DMS 273 (cell line): ENCODE data around the gene NDUFB11.

Experiments used
- DNase-seq: peaks from one replicate; lab custom pipeline; 2025; ENCODE audit not compliant: unreplicated experiment; lab: John Stamatoyannopoulos, UW

NDUFB11 gene

GRCh38 chrX:47144626-47145394 is at the start of gene NDUFB11, which contains the start of gene RBM10:
Gene NDUFB11 (minus strand): TSS chrX:47144702. CDS start chrX:47144679, 23 bp downstream.
Gene RBM10 (plus strand): TSS chrX:47145221. CDS start chrX:47147482, 2,261 bp downstream.
- DNase-seq, result peak; percentile 97

- DNase-seq, result peak; percentile 100
Measured at GRCh38 chrX:47193475-47194193, 49.1 kb upstream of the NDUFB11 start, which contains the start of gene UBA1. Gene UBA1 (plus strand): TSS chrX:47193829. CDS start chrX:47198803, 4,974 bp downstream.

DNA sequence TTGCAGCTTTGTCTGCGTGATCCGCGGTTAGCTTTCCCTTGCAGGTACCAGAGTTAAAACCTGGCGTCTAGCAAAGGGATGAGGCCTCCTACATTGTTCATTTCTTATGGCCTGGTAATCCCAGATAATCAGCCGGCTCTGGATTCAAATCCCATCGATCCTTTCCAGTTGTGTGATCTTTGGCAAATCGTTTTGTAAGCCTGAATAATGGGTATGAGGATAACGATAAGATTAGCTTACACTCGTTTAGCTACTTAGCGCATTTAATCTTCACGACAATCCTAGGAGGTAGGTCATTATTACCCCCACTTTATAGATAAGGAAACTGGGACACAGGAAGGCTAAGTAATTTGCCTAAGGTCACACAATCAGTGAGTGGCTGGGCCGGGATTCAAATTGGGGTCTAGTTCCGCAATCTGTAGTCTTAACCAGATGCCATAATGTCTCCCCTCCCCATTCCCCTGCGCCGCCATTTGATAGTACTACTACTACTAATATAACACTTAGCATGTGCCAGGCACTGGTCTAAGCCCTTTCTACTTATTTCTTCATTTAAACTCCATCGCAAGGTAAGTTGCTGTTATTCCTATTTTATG is 47.4 kb upstream of the NDUFB11 start:
- DNase-seq, result peak; percentile 31

DNA sequence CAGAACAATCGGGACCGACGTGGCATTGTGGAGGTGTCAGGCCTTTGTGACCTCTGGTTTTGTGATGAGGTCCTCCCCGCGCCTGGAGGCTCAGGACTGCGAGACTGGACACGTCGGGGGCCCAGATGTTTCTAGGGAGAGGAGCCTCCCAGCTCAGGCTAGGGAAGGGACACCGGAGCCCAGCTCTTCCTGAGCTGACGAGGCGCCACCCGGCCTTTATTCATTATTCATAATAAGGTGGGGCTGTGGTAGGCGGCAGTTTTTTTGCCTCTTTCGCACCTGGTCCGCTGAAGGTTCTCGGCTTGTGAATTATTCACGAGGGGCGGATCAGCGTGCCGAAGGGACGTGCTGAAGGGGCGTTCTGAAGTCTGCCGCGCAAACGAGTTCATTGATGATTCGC is 46.8 kb upstream of the NDUFB11 start:
- DNase-seq, result peak; percentile 69

DNA sequence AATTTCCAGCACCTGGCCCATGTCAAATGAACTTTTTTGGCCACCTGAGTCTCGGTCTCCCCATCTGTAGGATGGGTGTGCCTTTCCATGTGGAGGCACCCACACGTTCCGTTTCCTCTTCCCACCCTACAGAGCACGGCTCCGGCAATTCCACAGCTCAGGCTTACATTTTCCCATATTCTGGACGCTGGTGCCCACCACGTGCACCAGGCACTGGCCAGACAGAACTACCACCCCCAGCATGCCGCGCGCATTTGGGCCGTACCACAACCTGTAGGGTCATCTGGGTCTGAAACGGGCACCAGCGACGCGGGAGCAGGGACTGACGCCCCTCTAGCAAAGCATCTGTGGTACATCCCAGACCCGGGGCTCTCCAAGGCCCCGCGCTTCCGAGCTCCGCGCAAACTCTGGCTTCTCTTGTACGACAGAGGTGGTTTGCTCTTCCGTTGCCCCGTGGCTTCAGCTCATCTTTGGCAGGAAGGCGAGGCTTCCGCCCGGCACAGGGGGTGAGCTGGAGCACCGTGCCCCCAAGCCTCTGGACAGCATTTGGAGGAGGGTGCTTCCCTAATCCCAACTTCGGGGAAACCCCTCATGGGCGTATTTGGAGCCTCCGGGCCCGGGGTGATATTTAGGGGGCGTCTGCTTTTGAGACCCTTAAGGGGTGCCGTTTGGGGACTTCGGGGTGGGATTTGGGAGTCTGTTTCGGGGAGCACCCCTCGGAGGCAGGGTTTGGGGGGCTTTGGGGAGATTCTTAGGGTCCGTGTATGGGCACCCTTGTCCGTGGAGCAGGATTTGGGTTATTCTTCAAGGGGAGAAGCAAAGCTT is 46.2 kb upstream of the NDUFB11 start:
- peak; percentile 97 for DNase-seq

DNA sequence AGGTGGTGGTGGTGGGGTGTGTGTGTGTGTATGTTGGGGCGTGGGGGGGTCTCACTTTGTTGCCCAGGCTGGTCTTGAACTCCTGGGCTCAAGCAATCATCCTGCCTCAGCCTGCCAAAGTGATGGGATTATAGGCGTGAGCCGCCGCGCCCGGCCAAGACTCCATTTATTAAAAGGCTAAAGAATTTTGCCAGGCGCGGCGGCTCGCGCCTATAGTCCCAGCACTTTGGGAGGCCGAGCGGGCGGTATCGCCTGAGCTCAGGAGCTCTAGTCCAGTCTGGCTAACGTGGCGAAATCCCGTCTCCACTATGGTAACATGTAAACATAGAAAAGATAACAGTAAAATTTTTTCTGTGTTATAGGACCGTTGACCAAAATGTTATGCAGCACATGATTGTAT is 45.4 kb upstream of the NDUFB11 start:
- DNase-seq, result no peak

GRCh38 chrX:47187106-47187677 is 42.7 kb upstream of the NDUFB11 start:
- DNase-seq, result peak; percentile 37

DNA sequence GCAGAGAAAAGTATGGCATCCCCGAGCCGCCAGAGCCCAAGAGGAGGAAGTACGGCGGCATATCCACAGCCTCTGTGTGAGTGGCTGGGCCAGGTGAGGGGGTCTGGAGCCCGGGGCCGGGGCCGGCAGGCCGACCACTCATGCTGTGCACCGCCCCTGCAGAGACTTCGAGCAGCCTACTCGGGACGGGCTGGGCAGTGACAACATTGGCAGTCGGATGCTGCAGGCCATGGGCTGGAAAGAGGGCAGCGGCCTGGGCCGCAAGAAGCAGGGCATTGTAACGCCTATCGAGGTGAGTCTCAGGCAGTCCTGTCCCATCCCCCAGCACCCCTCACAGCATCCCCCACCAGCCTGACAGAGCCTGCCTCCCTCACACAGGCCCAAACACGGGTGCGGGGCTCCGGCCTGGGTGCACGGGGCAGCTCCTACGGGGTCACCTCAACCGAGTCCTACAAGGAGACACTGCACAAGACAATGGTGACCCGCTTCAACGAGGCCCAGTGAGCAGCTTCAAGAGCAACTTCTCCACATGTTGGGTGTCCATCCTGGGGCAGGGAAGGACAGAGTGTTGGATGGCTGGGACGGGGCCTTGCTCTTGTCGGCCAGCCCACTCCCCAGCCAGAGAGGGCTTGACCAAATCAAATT is 41.7 kb upstream of the NDUFB11 start:
- no peak for DNase-seq

DNA sequence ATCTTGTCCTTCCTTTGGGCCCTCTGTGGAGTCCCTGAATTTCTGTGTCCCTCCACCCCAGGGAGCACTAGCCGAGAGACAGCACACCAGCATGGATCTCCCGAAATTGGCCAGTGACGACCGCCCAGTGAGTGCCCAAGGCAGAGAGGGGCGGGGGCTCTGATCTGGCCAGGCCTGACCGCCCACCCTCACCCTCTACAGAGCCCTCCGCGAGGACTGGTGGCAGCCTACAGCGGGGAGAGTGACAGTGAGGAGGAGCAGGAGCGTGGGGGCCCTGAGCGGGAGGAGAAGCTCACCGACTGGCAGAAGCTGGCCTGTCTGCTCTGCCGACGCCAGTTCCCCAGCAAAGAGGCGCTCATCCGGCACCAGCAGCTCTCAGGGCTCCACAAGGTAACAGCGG is 40.7 kb upstream of the NDUFB11 start:
- DNase-seq, result no peak

- DNase-seq, result no peak
Measured at GRCh38 chrX:47184486-47184885, 40.0 kb upstream of the NDUFB11 start.

DNA sequence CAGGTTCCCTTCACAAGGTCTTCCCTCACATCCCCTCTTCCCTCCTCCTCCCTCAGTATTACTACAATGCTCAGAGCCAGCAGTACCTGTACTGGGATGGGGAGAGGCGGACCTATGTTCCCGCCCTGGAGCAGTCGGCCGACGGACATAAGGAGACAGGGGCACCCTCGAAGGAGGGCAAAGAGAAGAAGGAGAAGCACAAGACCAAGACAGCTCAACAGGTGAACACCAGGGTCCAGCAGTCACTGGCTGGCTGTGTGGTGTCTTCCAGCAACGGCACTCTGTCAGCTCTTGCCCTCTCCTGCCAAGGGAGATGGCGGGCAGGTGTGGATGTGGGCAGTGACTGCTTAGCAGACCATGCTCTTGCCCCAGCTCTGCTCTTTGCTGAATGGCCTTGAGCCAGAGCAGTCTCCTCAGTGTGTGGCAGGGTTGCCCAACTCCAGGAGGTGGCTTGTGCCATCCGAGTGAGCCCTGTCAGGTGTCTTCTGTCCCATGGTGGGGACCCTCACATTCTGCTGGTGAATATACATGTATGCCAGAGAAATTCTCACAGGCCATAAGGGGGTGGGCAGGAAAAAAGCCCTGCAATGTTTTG is 37.7 kb upstream of the NDUFB11 start:
- no peak for DNase-seq

- DNase-seq, result no peak
Measured at GRCh38 chrX:47181301-47181700, 36.8 kb upstream of the NDUFB11 start.

DNA sequence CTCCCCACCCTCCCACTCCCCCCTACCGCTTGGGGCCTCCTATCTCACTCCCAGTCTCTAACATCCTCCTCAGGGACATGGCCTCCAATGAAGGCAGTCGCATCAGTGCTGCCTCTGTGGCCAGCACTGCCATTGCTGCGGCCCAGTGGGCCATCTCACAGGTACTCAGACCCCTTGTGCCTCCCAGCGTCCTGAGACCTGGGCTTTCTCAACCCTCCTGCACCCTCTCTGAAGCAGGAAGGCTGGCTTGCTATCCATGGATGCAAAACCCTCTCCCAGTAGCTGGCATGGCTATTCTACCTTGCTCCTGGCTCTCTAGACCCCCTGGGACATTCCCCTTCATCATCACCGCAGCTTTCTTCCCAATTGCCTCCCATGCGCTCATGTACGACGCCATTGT is 35.8 kb upstream of the NDUFB11 start:
- no peak for DNase-seq

DNA sequence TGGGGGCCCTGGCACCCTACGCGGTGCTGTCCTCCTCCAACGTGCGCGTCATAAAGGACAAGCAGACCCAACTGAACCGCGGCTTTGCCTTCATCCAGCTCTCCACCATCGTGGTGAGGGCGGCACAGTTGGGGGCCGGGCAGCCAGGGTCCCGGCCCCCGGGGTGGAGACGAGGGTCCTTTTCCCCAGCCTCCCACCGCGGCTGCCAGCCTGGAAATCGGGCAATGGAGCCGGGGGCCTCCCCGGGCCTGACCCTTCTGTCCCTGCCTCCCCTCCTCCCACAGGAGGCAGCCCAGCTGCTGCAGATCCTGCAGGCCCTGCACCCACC is 35.4 kb upstream of the NDUFB11 start:
- DNase-seq, result no peak

- no peak for DNase-seq
Measured at GRCh38 chrX:47179221-47179927, 34.9 kb upstream of the NDUFB11 start.

- no peak for DNase-seq
Measured at GRCh38 chrX:47178337-47178736, 33.8 kb upstream of the NDUFB11 start.

DNA sequence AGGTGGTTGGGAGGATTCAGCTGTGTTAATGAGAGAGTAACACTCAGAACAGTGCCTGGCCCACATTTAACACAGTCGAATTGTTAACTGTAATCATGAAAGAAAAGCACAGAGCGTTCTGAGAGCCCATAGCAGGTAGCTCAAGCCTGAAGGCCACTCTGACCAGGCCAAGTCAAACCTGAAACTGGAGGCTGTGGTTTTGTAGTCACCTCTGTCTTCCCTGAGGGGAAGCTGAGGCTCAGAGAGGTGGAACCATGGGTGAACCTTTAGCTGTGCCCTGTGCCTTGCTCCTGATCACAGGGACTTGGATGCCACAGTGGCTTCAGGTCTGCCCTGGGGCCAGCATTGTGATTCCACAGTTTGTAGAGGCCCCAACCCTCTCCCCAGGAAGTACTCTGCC is 32.6 kb upstream of the NDUFB11 start:
- DNase-seq, result no peak

- no peak for DNase-seq
Measured at GRCh38 chrX:47176101-47176740, 31.7 kb upstream of the NDUFB11 start.

DNA sequence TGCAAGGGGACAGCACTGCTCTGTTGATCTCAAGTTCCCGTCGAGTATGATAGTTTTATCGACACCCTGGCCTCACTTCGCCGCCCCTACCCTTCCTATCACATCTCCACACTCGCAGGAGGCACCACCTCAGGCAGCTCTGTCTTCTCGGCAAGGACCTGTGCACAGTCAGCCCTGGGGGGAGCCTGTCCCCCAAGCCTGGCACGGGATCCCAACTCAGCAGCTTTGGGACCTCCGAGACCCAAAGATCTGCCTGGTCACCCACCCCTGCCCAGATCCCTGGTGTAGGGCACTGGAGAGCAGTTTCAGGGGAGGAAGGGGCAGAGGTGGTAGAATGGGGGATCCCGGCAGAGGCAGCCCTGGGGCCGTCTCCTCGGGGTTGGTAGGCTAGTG is 31.1 kb upstream of the NDUFB11 start:
- no peak for DNase-seq
